ENCODE data around the gene DPP6.

DNA sequence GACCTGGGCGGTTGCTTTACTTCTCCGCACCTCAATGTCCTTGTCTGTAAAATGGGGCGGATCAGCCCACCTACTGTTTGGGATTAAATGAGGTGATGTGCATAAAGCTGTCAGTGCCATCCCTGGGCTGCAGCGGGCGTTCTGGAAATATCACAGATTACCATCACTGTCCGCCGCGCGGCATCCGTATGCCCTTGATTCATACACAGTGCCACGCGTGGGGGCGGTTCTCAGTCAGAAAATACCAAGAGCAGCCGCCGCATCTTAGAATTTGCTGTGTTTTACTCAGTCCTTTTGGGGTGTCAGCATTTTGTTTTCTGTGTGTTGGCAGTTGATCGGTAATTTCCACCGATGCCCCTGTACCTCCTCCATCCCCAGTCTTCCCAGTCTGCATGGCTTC, 338.8 kb downstream of the DPP6 start:
- TF ChIP-seq CTCF (IDR thresholded peaks at IDR 0.05) (no peak), POLR2A (IDR thresholded peaks at IDR 0.05; ENCODE audit: low read depth) (no peak)
